ENCODE measurements around the gene KRTAP5-9.
"Not testable (repeated sequence)": the region's sequence is repeated elsewhere in the genome, so short reads cannot be mapped to it uniquely, and the experiment has no call there.

The KRTAP5-9 gene

DNA sequence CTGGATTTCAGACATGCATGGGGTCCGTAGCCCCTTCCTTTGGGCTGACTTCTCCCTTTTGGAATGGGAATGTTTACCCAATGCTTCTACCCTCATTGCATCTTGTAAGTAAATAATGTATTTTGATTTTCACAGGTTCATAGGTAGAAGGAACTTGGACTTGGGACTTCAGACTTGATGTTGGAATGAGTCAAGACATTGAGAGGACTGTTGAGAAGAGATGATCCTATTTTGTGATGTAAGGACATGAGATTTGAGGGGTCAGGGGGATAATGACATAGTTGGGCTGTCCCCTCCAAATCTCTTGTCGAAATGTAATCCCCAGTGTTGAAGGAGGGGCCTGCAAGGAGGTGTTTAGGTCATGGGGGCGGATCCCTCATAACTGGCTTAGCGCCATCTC is 16.2 kb downstream of the KRTAP5-9 start:
- TF ChIP-seq PPARA (CRISPR knock-in tag; IDR thresholded peaks at IDR 0.05; ENCODE audit: borderline replicate concordance) (no peak), RARB (CRISPR knock-in tag; IDR thresholded peaks at IDR 0.05) (no peak), TOX (CRISPR knock-in tag; IDR thresholded peaks at IDR 0.05; ENCODE audit: borderline replicate concordance) (no peak), ZNF70 (CRISPR knock-in tag; IDR thresholded peaks at IDR 0.05) (no peak), OSR1 (CRISPR knock-in tag; IDR thresholded peaks at IDR 0.05) (no peak), GLIS3 (CRISPR knock-in tag; IDR thresholded peaks at IDR 0.05) (no peak), ZNF8 (CRISPR knock-in tag; IDR thresholded peaks at IDR 0.05) (no peak), ARNTL (CRISPR knock-in tag; IDR thresholded peaks at IDR 0.05; ENCODE audit: borderline replicate concordance, low read depth) (no peak), ESRRG (CRISPR knock-in tag; IDR thresholded peaks at IDR 0.05) (no peak)
- TF ChIP-seq, protein P1, sequence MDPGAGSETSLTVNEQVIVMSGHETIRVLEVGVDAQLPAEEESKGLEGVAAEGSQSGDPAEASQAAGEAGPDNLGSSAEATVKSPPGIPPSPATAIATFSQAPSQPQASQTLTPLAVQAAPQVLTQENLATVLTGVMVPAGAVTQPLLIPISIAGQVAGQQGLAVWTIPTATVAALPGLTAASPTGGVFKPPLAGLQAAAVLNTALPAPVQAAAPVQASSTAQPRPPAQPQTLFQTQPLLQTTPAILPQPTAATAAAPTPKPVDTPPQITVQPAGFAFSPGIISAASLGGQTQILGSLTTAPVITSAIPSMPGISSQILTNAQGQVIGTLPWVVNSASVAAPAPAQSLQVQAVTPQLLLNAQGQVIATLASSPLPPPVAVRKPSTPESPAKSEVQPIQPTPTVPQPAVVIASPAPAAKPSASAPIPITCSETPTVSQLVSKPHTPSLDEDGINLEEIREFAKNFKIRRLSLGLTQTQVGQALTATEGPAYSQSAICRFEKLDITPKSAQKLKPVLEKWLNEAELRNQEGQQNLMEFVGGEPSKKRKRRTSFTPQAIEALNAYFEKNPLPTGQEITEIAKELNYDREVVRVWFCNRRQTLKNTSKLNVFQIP (CRISPR knock-in tag; IDR thresholded peaks at IDR 0.05; ENCODE audit: borderline replicate concordance, low read depth) = no peak
- TF ChIP-seq, protein P2, sequence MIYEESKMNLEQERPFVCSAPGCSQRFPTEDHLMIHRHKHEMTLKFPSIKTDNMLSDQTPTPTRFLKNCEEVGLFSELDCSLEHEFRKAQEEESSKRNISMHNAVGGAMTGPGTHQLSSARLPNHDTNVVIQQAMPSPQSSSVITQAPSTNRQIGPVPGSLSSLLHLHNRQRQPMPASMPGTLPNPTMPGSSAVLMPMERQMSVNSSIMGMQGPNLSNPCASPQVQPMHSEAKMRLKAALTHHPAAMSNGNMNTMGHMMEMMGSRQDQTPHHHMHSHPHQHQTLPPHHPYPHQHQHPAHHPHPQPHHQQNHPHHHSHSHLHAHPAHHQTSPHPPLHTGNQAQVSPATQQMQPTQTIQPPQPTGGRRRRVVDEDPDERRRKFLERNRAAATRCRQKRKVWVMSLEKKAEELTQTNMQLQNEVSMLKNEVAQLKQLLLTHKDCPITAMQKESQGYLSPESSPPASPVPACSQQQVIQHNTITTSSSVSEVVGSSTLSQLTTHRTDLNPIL (CRISPR knock-in tag; IDR thresholded peaks at IDR 0.05; ENCODE audit: low read depth) = no peak
- no peak for ATAC-seq

DNA sequence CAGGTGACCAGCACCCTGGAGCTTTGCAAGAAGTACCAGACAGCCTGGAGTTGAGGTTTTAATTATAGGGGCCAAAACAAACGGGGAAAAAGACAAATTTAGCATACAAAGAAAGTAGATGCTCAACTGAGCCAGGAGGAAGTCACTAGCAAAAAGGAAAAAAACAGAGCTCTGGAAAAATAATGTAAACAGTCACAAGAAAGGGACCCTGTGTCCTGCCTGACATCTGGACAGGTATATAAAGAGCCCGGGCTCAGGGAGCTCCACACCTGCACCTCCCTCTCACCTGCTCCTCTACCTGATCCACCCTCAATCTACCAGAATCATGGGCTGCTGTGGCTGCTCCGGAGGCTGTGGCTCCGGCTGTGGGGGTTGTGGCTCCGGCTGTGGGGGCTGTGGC is 17.0 kb downstream of the KRTAP5-9 start, which contains the start of gene KRTAP5-10:
KRTAP5-10 (plus strand) TSS at position 301 of the 400 bp plus-strand sequence; CDS start at position 326, 25 bp downstream.
- ATAC-seq = no peak
- TF ChIP-seq BACH2 (CRISPR knock-in tag; IDR thresholded peaks at IDR 0.05; ENCODE audit: borderline replicate concordance) (no peak), TCF4 (CRISPR knock-in tag; IDR thresholded peaks at IDR 0.05; ENCODE audit: borderline replicate concordance) (no peak), CSDC2 (CRISPR knock-in tag; IDR thresholded peaks at IDR 0.05) (no peak), ISL1 (CRISPR knock-in tag; IDR thresholded peaks at IDR 0.05) (no peak), ZC3H10 (CRISPR knock-in tag; IDR thresholded peaks at IDR 0.05) (no peak), PPARA (CRISPR knock-in tag; IDR thresholded peaks at IDR 0.05; ENCODE audit: borderline replicate concordance) (no peak), ZNF565 (CRISPR knock-in tag; conservative IDR thresholded peaks at IDR 0.05; ENCODE audit: low read depth) (no peak), OSR1 (CRISPR knock-in tag; IDR thresholded peaks at IDR 0.05) (no peak), SNAI2 (CRISPR knock-in tag; IDR thresholded peaks at IDR 0.05) (no peak), RARB (CRISPR knock-in tag; IDR thresholded peaks at IDR 0.05) (no peak), ARNTL (CRISPR knock-in tag; IDR thresholded peaks at IDR 0.05; ENCODE audit: borderline replicate concordance, low read depth) (no peak), ZFP30 (CRISPR knock-in tag; IDR thresholded peaks at IDR 0.05) (no peak), ZFP3 (CRISPR knock-in tag; IDR thresholded peaks at IDR 0.05) (no peak), ZNF8 (CRISPR knock-in tag; IDR thresholded peaks at IDR 0.05) (no peak)
- TF ChIP-seq, protein P1 (CRISPR knock-in tag; IDR thresholded peaks at IDR 0.05; ENCODE audit: borderline replicate concordance, low read depth) = no peak
- TF ChIP-seq, protein P3, sequence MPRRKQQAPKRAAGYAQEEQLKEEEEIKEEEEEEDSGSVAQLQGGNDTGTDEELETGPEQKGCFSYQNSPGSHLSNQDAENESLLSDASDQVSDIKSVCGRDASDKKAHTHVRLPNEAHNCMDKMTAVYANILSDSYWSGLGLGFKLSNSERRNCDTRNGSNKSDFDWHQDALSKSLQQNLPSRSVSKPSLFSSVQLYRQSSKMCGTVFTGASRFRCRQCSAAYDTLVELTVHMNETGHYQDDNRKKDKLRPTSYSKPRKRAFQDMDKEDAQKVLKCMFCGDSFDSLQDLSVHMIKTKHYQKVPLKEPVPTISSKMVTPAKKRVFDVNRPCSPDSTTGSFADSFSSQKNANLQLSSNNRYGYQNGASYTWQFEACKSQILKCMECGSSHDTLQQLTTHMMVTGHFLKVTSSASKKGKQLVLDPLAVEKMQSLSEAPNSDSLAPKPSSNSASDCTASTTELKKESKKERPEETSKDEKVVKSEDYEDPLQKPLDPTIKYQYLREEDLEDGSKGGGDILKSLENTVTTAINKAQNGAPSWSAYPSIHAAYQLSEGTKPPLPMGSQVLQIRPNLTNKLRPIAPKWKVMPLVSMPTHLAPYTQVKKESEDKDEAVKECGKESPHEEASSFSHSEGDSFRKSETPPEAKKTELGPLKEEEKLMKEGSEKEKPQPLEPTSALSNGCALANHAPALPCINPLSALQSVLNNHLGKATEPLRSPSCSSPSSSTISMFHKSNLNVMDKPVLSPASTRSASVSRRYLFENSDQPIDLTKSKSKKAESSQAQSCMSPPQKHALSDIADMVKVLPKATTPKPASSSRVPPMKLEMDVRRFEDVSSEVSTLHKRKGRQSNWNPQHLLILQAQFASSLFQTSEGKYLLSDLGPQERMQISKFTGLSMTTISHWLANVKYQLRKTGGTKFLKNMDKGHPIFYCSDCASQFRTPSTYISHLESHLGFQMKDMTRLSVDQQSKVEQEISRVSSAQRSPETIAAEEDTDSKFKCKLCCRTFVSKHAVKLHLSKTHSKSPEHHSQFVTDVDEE (CRISPR knock-in tag; IDR thresholded peaks at IDR 0.05) = no peak
- TF ChIP-seq, protein P2 (CRISPR knock-in tag; IDR thresholded peaks at IDR 0.05; ENCODE audit: low read depth) = no peak

DNA sequence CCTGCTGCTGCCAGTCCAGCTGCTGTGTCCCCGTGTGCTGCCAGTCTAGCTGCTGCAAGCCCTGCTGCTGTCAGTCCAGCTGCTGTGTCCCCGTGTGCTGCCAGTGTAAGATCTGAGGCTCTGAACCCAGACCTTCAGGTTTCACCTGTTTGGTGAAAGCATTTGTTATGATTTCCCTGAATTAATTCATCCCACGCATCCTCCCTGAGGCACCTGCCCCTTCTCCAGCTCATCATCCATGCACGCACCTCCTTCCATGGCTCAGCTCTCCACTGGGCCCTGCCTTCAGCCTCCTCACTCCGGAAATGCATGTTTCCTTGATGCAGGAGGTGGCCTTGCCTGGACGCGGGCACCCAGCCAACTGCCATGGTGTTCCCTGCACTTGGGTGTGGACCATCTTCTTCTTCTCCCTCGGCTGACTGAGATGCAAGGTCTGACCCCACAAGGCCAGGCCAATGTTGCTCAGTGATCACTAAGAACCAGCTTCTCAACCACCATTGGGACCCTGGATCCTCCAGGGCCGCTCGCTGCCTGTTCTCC is 17.9 kb downstream of the KRTAP5-9 start:
- no peak for ATAC-seq
- TF ChIP-seq, protein P1 (CRISPR knock-in tag; IDR thresholded peaks at IDR 0.05; ENCODE audit: borderline replicate concordance, low read depth) = no peak

DNA sequence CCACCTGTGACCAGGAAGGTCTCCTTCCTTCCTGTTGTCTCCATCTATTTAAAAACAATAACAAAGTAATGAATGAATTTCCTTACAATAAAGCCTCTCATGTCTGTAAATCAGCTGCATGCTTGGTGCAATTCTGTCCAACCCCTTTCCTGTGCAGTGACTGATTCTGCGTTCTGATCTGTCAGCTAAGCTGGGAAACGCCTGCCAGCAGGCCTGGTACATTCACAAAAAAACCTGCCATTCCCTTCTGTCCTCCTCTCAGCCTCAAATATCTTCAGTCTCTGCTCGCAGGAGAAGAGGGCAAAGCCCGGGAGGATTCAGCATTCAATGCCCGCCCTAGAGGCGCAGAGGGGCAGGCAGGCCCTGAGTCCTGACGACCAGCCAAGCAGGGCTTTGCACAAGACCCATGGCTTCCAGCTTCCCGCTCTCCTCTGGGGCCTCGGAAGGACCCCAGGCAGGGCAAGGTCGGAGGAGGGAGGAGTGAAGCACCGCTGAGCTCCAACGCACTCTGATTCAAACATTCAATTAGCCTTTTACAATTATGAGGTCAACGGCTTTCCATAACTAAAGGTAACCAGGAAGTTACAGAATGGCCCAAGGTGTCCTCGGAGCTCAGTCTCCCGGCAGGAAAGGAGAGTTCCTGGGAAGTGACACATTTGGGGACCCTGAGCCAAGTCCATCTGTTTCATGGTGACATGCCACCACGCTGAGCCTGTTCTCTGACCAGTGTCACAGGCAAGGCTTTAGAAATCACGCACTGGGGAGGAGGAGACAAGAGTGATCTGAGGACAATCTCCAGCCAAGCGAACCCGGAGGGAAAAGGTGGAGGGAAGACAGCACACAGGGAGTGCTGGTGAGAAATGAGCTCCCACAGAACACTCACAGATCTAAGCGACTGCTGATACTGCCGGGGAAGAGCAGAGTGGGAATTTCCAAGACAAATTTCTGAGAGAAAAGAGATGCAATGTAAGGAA is 18.7 kb downstream of the KRTAP5-9 start:
- not testable (repeated sequence) for ATAC-seq

DNA sequence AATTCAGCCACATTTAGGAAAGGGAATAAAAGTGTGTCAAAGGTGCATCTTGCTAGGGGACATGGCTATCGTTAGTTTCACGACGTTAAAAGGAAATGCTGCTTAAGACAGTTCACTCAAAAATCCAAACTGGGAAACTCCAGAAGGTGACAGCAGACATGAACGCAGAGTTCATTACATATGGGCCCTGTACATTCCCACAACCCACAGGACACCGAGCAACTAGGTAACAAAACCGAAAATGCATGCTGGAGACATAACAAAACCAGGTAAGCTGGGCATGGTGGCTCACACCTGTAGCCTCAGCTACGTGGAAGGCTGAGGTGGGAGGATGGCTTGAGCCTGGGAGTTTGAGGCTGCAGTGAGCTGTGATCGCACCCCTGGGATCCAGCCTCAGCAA is 19.4 kb downstream of the KRTAP5-9 start:
- ATAC-seq = not testable (repeated sequence)
